Tibial nerve (tissue), 4 donors: ENCODE data around the gene NACC1.
A peak's percentile ranks its signal among the peaks of the same experiment; 100 is the strongest.

ENCODE experiments used
- CTCF ChIP-seq, 5 experiments: fragments of 200-600 bp in 3 of 5; fragments of 450-650 bp in 2 of 5; sonication (generic) in 3 of 5; IDR thresholded peaks; one replicate each; pipeline ENCODE4 v1.5.1; 2016 to 2019; ENCODE audit warnings: antibody characterized with exemption in 5 of 5, mild to moderate bottlenecking in 3 of 5, moderate library complexity in 2 of 5
- EP300 ChIP-seq, 2 donors: sonication (generic); formaldehyde crosslinking; IDR thresholded peaks; one replicate each; pipeline ENCODE4 v1.6.1; 2017; ENCODE audit warnings: antibody characterized with exemption in 2 of 2, mild to moderate bottlenecking in 1 of 2
- POLR2A ChIP-seq, 2 donors: fragments of 450-650 bp; IDR thresholded peaks; one replicate each; pipeline ENCODE4 v1.6.1; 2017; ENCODE audit warnings: antibody characterized with exemption in 2 of 2, mild to moderate bottlenecking in 2 of 2, moderate library complexity in 2 of 2

GRCh38 chr19:13095934-13096927 is 21.8 kb upstream of the NACC1 start:
- TF ChIP-seq CTCF (IDR thresholded peaks at IDR 0.05) (peak in 2 of 5 experiments; percentile 5 to 10), EP300 (IDR thresholded peaks at IDR 0.05) (no peak), POLR2A (IDR thresholded peaks at IDR 0.05) (peak in 1 of 2 donors; percentile 10)
